HG03095 (cell line): ENCODE measurements around the gene TBC1D2B.
"Not testable (repeated sequence)": the region's sequence is repeated elsewhere in the genome, so short reads cannot be mapped to it uniquely, and the experiment has no call there.

Experiments
- ATAC-seq: cut with Tn5 transposase; IDR thresholded peaks from one replicate; pipeline ENCODE4 v1.9.1; 2021; ENCODE audit warnings: moderate library complexity; ENCODE audit not compliant: unreplicated experiment

The TBC1D2B gene

GRCh38 chr15:78004919-78005634 is 72.4 kb downstream of the TBC1D2B start:
- no peak for ATAC-seq

DNA sequence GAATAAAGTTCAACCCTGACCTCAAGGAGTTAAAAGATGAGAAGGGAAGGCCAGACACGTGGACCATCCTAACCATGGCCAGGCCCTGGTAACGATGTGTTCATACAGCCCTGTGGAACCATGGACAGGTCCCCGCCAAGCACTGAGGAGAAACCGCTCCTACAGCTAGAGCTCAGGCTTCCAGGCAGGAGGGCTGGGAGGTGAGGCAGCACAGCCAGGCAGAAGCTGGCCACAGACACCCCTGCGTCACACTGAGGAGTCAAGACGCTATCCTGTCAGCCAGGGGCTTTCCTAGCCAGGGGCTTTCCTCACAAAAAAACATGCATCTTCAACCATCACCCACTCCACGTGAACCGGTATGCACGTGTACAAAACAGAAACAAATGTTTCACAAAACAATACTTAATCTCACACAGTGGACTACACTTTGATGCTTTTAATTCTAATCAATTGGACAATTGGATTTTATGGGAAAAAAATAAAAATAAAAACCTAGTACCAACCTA is 73.2 kb downstream of the TBC1D2B start:
- ATAC-seq, result no peak

DNA sequence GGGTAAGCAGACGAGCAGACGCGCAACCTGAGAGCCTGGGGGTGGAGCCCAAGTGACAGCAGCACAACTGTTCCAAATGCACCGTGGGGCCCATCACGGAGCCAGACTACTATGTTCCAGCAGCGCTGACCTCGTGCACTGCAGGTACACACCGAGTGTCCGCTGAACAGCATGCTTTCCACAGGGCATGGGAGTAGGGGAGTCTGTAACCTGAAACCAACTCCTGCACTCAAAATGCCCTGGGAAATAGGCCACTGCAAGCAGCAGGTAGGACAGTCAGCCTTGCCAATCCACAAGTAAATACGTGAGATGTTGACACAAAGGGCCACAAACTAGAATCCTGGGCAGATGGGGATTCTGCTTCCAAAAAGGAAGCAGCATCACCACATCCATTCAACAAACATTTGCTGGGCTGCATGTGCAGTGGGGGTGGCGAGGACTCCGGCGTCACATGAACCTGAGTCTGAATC is 73.9 kb downstream of the TBC1D2B start:
- no peak for ATAC-seq

DNA sequence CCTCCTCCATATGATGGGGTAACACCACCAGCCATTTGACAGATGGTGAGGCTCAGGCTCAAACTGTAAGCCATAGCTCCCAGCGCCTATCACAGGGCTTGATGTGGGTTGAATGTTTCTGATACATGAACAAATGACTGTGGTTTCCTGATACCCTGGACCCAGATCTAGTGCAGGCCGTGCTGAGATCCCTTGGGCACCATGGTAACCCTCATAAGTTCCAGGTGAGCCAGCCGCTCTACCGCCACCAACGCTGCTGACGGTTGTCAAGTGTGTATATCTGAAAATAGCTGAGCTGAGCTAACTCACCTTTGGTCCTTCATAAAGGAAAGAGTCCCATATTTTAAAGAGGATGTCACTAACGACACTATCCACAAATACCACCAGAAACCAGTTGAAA is 74.5 kb downstream of the TBC1D2B start:
- ATAC-seq, result no peak

- ATAC-seq, result no peak
These were observed 75.9 kb downstream of the TBC1D2B start for GRCh38 chr15:78001656-78002055.

DNA sequence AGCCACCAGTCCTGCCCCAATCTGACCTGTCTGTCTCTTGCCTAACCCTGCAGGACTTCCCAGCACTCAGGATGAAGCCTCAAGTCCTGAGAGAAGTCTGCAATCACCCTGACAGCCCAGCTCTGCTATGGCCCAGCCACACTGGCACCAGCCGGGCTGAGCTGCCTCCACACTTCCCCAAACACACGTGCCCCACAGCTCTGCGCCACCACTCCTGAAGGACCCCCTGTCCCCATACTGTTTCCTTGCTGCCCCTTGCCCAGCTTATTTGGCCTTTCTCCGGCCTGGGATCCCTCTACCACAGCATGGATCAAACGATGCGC is 76.6 kb downstream of the TBC1D2B start:
- no peak for ATAC-seq

DNA sequence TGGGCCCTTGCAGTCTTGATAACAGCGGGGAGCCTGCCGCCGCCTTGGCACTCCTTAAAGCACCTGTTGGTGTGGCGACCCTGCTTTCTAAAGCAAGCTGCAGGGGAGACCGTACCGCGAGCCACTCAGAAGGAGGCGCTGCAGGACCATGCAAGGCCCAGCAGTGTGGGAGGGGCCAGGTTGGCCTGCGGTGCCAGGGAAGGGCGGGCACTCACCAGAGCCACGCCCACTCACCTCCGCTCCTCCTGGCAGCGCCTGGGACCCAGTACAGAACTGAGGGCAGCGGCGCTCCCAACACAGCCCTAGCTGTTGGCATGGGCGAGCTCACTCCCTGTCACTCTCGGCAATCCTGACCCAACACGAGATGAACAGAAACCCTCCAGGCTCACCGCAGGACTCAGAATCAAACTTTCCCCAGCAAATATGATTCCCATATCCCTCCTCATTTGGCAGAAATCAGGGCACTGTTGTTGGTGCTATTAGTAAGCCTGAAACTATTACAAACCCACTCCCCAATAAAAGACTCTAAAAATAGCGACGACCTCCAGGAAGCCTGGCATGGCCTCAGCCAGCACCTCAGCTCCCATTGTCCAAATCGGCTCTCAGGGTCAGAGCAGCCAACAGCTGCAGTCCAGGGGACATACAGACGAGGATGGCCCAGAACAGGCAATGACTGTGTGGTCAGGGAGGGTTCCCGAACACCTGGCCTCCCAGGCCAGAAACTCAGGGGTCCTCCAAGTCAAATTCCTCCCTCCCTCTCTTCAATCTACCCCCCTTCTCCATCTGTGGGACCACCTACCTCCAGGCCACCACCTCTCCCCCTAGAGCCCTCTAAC is 77.2 kb downstream of the TBC1D2B start:
- ATAC-seq, result no peak

GRCh38 chr15:77999486-77999885 is 78.0 kb downstream of the TBC1D2B start:
- ATAC-seq, result no peak

GRCh38 chr15:77998592-77998991 is 78.9 kb downstream of the TBC1D2B start:
- no peak for ATAC-seq

GRCh38 chr15:77997761-77998554 is 79.6 kb downstream of the TBC1D2B start:
- ATAC-seq, result not testable (repeated sequence)

DNA sequence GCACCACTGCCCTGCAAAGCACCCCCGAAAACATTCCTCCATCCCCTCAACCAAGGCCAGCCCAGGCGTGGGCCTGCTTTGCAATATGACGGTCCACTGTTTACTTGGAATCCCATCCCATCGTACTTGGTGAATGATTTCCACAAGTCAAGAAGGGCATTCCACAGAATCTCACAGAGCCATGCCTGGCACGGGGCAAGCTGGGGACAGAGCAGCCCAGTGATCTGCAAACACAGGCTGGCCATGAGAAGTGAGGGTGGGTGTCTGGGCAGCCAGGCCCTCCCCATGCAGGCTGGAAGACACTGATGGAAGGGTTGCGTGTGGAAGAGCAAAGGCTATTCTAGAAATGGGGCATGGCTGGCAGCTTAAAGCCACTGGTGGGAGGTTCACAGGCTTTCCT is 80.3 kb downstream of the TBC1D2B start:
- ATAC-seq, result not testable (repeated sequence)

DNA sequence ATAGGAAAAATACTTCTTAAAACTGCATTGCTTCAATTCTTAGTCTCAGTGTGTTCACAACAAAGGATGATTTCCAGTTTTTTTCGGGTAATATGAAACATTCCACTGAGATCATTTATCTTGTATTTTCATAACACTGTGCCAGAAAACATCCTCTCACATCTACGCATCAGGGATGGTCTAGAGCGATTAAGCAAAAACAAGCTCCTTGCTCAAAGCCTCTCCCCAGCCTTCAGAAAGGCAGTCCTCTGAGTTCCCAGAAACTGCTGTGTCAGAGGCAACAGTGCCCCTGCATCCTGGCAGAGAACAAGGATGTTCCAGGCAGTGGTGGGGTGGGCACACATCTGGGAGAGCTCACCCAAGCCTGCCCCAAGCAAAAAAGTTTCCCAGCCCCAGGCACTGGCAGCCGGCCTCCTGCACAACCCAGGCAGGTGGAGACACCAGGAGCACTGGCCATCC is 80.8 kb downstream of the TBC1D2B start:
- not testable (repeated sequence) for ATAC-seq

- not testable (repeated sequence) for ATAC-seq
These were observed 81.3 kb downstream of the TBC1D2B start for GRCh38 chr15:77996226-77996625.

DNA sequence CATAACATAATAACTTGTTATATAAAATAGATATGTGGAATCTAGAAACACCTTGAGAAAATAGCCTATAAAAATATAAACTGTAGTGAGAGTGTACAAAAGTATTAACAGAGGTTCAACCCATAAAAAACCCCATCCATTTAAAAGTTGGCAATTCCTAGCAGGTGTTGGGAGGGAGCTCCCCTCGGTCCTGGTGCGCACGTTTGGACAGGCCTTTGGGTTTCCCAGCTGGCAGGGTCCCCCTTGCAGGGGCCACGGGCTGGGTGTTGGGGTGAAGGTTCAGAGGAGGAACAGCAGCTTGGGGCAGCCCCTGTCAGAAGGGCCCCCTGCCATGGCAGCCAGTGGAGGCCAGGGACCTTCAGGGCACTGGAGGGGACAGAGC is 82.0 kb downstream of the TBC1D2B start:
- ATAC-seq, result not testable (repeated sequence)

DNA sequence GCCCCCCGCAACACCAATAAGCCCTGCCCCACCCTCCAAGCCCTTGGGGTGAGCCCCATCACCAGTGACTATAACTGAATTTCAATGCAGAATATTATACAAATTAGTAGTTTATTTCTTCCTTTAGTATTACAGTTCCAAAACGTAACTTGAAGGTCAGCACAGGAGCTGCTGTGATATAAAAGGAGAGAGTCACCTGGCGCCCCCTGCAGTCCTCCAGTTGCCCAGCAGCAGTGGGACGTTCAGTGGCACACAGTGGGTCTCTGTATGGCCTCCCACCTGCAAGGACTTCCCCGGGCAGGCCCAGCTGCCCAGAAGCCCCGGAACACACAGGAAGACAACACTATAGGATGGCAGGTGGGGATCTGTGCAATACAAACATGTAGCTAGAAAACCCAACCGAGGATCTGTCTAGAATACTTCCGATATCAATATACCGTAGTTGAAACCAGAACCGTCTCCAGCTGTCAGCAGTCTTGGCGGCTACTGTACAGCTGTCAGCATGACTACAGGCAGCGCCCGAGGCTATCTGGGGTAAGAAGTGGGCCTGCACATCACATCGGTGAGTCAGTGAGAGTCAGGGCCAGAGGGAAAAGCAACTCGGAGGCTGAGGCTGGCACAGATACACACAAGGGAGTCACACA is 82.5 kb downstream of the TBC1D2B start:
- ATAC-seq, result not testable (repeated sequence)

- ATAC-seq, result peak; percentile 63
These were observed 83.4 kb downstream of the TBC1D2B start for GRCh38 chr15:77993970-77994693.

DNA sequence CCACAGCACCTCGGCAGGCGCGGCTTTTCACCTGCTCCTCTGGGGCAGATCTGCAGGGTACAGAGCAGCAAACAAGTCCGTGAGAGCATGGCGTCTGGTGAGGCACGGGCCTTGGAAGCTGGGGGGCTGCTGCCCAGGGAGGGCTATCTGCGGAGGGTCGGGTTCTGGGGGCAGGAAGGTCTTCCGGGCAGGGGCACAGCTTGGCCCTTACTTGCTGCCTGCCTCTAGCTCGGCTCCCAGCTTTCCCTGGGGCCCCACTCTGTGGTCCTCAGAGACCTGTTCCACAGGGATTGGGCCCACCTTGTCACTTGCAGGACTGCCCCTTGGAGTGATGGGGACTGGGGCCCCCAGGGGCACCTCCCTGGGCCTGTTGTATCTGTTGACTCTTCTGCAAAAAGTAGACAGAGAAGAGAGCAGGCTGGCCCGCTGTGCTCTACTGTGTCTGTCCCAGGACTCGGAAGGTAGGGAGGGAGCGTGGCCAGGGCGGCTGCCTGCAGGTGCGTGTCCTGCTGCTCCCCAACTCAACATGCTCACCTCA is 84.1 kb downstream of the TBC1D2B start:
- no peak for ATAC-seq

GRCh38 chr15:77992356-77993222 is 84.9 kb downstream of the TBC1D2B start:
- ATAC-seq, result no peak
